Measurements from ENCODE around the gene EGLN3.
"Not testable (repeated sequence)": the region's sequence is repeated elsewhere in the genome, so short reads cannot be mapped to it uniquely, and the experiment has no call there.

EGLN3 gene

GRCh38 chr14:33932576-33933345 lies 18.1 kb downstream of the EGLN3 start:
- peaks cover 16% of the 10 kb centered on the region for H3K4me1 ChIP-seq (ENCODE audit: insufficient read depth, low read length)
- H3K9ac ChIP-seq (ENCODE audit: low read length) = no peak overlapping the region
- H3K27ac ChIP-seq (ENCODE audit: low read depth, low read length) = no peak overlapping the region
- no peaks in the 10 kb centered on the region for H3K36me3 ChIP-seq (ENCODE audit: insufficient read depth, low read length)
- H3K4me3 ChIP-seq (ENCODE audit: low read depth in 1 of 2, low read length in 2 of 2) = no peak overlapping the region
- no peaks in the 10 kb centered on the region for H3K27me3 ChIP-seq (ENCODE audit: control insufficient read depth in 1 of 2, insufficient read depth in 2 of 2, low read length in 2 of 2)
- H3K9me3 ChIP-seq (ENCODE audit: low read length) = no peaks in the 10 kb centered on the region

GRCh38 chr14:33932033-33932432 lies 18.8 kb downstream of the EGLN3 start:
- Histone ChIP-seq H3K9me3 (ENCODE audit: low read length) (no peaks in the 10 kb centered on the region), H3K27ac (ENCODE audit: low read depth, low read length) (no peak overlapping the region), H3K9ac (ENCODE audit: low read length) (no peak overlapping the region), H3K27me3 (ENCODE audit: control insufficient read depth in 1 of 2, insufficient read depth in 2 of 2, low read length in 2 of 2) (no peaks in the 10 kb centered on the region), H3K36me3 (ENCODE audit: insufficient read depth, low read length) (no peaks in the 10 kb centered on the region), H3K4me3 (ENCODE audit: low read depth in 1 of 2, low read length in 2 of 2) (no peak overlapping the region), H3K4me1 (ENCODE audit: insufficient read depth, low read length) (peaks cover 16% of the 10 kb centered on the region)

GRCh38 chr14:33931461-33931860 lies 19.4 kb downstream of the EGLN3 start:
- Histone ChIP-seq H3K27ac (ENCODE audit: low read depth, low read length) (no peak overlapping the region), H3K27me3 (ENCODE audit: control insufficient read depth in 1 of 2, insufficient read depth in 2 of 2, low read length in 2 of 2) (no peaks in the 10 kb centered on the region), H3K4me3 (ENCODE audit: low read depth in 1 of 2, low read length in 2 of 2) (no peak overlapping the region), H3K9ac (ENCODE audit: low read length) (no peak overlapping the region), H3K4me1 (ENCODE audit: insufficient read depth, low read length) (peaks cover 16% of the 10 kb centered on the region), H3K9me3 (ENCODE audit: low read length) (no peaks in the 10 kb centered on the region), H3K36me3 (ENCODE audit: insufficient read depth, low read length) (no peaks in the 10 kb centered on the region)

GRCh38 chr14:33930439-33930838 lies 20.4 kb downstream of the EGLN3 start:
- Histone ChIP-seq H3K4me3 (ENCODE audit: low read depth in 1 of 2, low read length in 2 of 2) (no peak overlapping the region), H3K4me1 (ENCODE audit: insufficient read depth, low read length) (peaks cover 16% of the 10 kb centered on the region), H3K9ac (ENCODE audit: low read length) (no peak overlapping the region), H3K27ac (ENCODE audit: low read depth, low read length) (no peak overlapping the region), H3K36me3 (ENCODE audit: insufficient read depth, low read length) (peaks cover 5% of the 10 kb centered on the region), H3K27me3 (ENCODE audit: control insufficient read depth in 1 of 2, insufficient read depth in 2 of 2, low read length in 2 of 2) (no peaks in the 10 kb centered on the region), H3K9me3 (ENCODE audit: low read length) (no peaks in the 10 kb centered on the region)

- no peak overlapping the region for H3K9ac ChIP-seq (ENCODE audit: low read length)
- no peaks in the 10 kb centered on the region for H3K9me3 ChIP-seq (ENCODE audit: low read length)
- H3K4me3 ChIP-seq (ENCODE audit: low read depth in 1 of 2, low read length in 2 of 2) = no peak overlapping the region
- peaks cover 5% of the 10 kb centered on the region for H3K36me3 ChIP-seq (ENCODE audit: insufficient read depth, low read length)
- no peaks in the 10 kb centered on the region for H3K27me3 ChIP-seq (ENCODE audit: control insufficient read depth in 1 of 2, insufficient read depth in 2 of 2, low read length in 2 of 2)
- peaks cover 16% of the 10 kb centered on the region for H3K4me1 ChIP-seq (ENCODE audit: insufficient read depth, low read length)
- no peak overlapping the region for H3K27ac ChIP-seq (ENCODE audit: low read depth, low read length)
Observed at GRCh38 chr14:33929799-33930408, 21.0 kb downstream of the EGLN3 start.

- H3K9me3 ChIP-seq (ENCODE audit: low read length) = no peaks in the 10 kb centered on the region
- peaks cover 5% of the 10 kb centered on the region for H3K36me3 ChIP-seq (ENCODE audit: insufficient read depth, low read length)
- H3K9ac ChIP-seq (ENCODE audit: low read length) = no peak overlapping the region
- no peak overlapping the region for H3K4me3 ChIP-seq (ENCODE audit: low read depth in 1 of 2, low read length in 2 of 2)
- peaks cover 16% of the 10 kb centered on the region for H3K4me1 ChIP-seq (ENCODE audit: insufficient read depth, low read length)
- H3K27ac ChIP-seq (ENCODE audit: low read depth, low read length) = no peak overlapping the region
- H3K27me3 ChIP-seq (ENCODE audit: control insufficient read depth in 1 of 2, insufficient read depth in 2 of 2, low read length in 2 of 2) = no peaks in the 10 kb centered on the region
Observed at GRCh38 chr14:33928895-33929294, 22.0 kb downstream of the EGLN3 start.

- Histone ChIP-seq H3K4me1 (ENCODE audit: insufficient read depth, low read length) (peaks cover 9% of the 10 kb centered on the region), H3K9ac (ENCODE audit: low read length) (no peak overlapping the region), H3K27me3 (ENCODE audit: control insufficient read depth in 1 of 2, insufficient read depth in 2 of 2, low read length in 2 of 2) (no peaks in the 10 kb centered on the region), H3K9me3 (ENCODE audit: low read length) (no peaks in the 10 kb centered on the region), H3K4me3 (ENCODE audit: low read depth in 1 of 2, low read length in 2 of 2) (no peak overlapping the region), H3K36me3 (ENCODE audit: insufficient read depth, low read length) (peaks cover 5% of the 10 kb centered on the region), H3K27ac (ENCODE audit: low read depth, low read length) (no peak overlapping the region)
Observed at GRCh38 chr14:33927944-33928343, 22.9 kb downstream of the EGLN3 start.

GRCh38 chr14:33926967-33927366 lies 23.9 kb downstream of the EGLN3 start:
- H3K4me1 ChIP-seq (ENCODE audit: insufficient read depth, low read length); H3K27me3 ChIP-seq (ENCODE audit: control insufficient read depth in 1 of 2, insufficient read depth in 2 of 2, low read length in 2 of 2); H3K27ac ChIP-seq (ENCODE audit: low read depth, low read length); H3K36me3 ChIP-seq (ENCODE audit: insufficient read depth, low read length); H3K9ac ChIP-seq (ENCODE audit: low read length); H3K9me3 ChIP-seq (ENCODE audit: low read length); H3K4me3 ChIP-seq (ENCODE audit: low read depth in 1 of 2, low read length in 2 of 2): not testable (repeated sequence)

- H3K36me3 ChIP-seq (ENCODE audit: insufficient read depth, low read length) = peaks cover 5% of the 10 kb centered on the region
- H3K9me3 ChIP-seq (ENCODE audit: low read length) = no peaks in the 10 kb centered on the region
- no peak overlapping the region for H3K9ac ChIP-seq (ENCODE audit: low read length)
- no peak overlapping the region for H3K27ac ChIP-seq (ENCODE audit: low read depth, low read length)
- no peak overlapping the region for H3K4me3 ChIP-seq (ENCODE audit: low read depth in 1 of 2, low read length in 2 of 2)
- H3K4me1 ChIP-seq (ENCODE audit: insufficient read depth, low read length) = peaks cover 4% of the 10 kb centered on the region
- no peaks in the 10 kb centered on the region for H3K27me3 ChIP-seq (ENCODE audit: control insufficient read depth in 1 of 2, insufficient read depth in 2 of 2, low read length in 2 of 2)
Observed at GRCh38 chr14:33925946-33926345, 24.9 kb downstream of the EGLN3 start.

- H3K4me1 ChIP-seq (ENCODE audit: insufficient read depth, low read length) = no peaks in the 10 kb centered on the region
Observed at GRCh38 chr14:33925235-33925634, 25.6 kb downstream of the EGLN3 start.

GRCh38 chr14:33924566-33925100 lies 26.2 kb downstream of the EGLN3 start:
- no peak overlapping the region for H3K4me3 ChIP-seq (ENCODE audit: low read depth in 1 of 2, low read length in 2 of 2)
- H3K27ac ChIP-seq (ENCODE audit: low read depth, low read length) = no peak overlapping the region
- peaks cover 5% of the 10 kb centered on the region for H3K36me3 ChIP-seq (ENCODE audit: insufficient read depth, low read length)
- H3K27me3 ChIP-seq (ENCODE audit: control insufficient read depth in 1 of 2, insufficient read depth in 2 of 2, low read length in 2 of 2) = no peaks in the 10 kb centered on the region
- no peaks in the 10 kb centered on the region for H3K4me1 ChIP-seq (ENCODE audit: insufficient read depth, low read length)
- H3K9me3 ChIP-seq (ENCODE audit: low read length) = no peaks in the 10 kb centered on the region
- no peak overlapping the region for H3K9ac ChIP-seq (ENCODE audit: low read length)

More at GRCh38 chr14:33925235-33925634, 25.6 kb downstream of the EGLN3 start:
- no peak overlapping the region for H3K4me3 ChIP-seq (ENCODE audit: low read depth in 1 of 2, low read length in 2 of 2)
- no peak overlapping the region for H3K9ac ChIP-seq (ENCODE audit: low read length)
- peaks cover 5% of the 10 kb centered on the region for H3K36me3 ChIP-seq (ENCODE audit: insufficient read depth, low read length)
- no peak overlapping the region for H3K27ac ChIP-seq (ENCODE audit: low read depth, low read length)
- H3K27me3 ChIP-seq (ENCODE audit: control insufficient read depth in 1 of 2, insufficient read depth in 2 of 2, low read length in 2 of 2) = no peaks in the 10 kb centered on the region
- H3K9me3 ChIP-seq (ENCODE audit: low read length) = no peaks in the 10 kb centered on the region
